Endodermal cell (in vitro differentiated cells): Measurements from ENCODE around the gene TIPARP. TPM values are rescaled to one million over a fixed set of nuclear protein-coding genes. Genes with fewer than 3 reads are reported as not detected.

Experiments used
- DNase-seq: peaks from one replicate; pipeline ENCODE4 v3.0.0-alpha.2; 2017
- H3K27ac ChIP-seq: 2 replicates; pipeline ENCODE4 v1.5.1; 2013; ENCODE audit warnings: mild to moderate bottlenecking, low read depth, low read length, moderate library complexity
- H3K27me3 ChIP-seq: 2 replicates; pipeline ENCODE4 v1.6.1; 2013; ENCODE audit warnings: mild to moderate bottlenecking, low read length, moderate library complexity; ENCODE audit not compliant: insufficient read depth, control insufficient read depth, poor library complexity, severe bottlenecking
- H3K36me3 ChIP-seq: 2 replicates; pipeline ENCODE4 v1.7.0; 2013; ENCODE audit warnings: mild to moderate bottlenecking, low read length, moderate library complexity; ENCODE audit not compliant: control insufficient read depth, insufficient read depth
- H3K4me1 ChIP-seq: one replicate; pipeline ENCODE4 v1.7.0; 2013; ENCODE audit warnings: low read length; ENCODE audit not compliant: control insufficient read depth, insufficient read depth
- H3K4me3 ChIP-seq: 2 replicates; pipeline ENCODE4 v1.5.1; 2013; ENCODE audit warnings: mild to moderate bottlenecking, low read length, moderate library complexity
- H3K9ac ChIP-seq: 2 replicates; pipeline ENCODE4 v1.6.1; 2013; ENCODE audit warnings: mild to moderate bottlenecking, low read length, moderate library complexity; ENCODE audit not compliant: poor library complexity, severe bottlenecking; ENCODE audit errors: extremely low read depth
- H3K9me3 ChIP-seq: 2 replicates; pipeline ENCODE4 v1.6.1; 2013; ENCODE audit warnings: mild to moderate bottlenecking, low read length, moderate library complexity; ENCODE audit not compliant: control insufficient read depth
- H3K27ac Mint-ChIP-seq: 2 replicates; pipeline ENCODE4 v1.8.0; 2020; ENCODE audit warnings: mixed read lengths
- H3K27me3 Mint-ChIP-seq: 2 replicates; pipeline ENCODE4 v1.8.0; 2021; ENCODE audit warnings: mild to moderate bottlenecking, mixed read lengths; ENCODE audit not compliant: insufficient read depth
- H3K36me3 Mint-ChIP-seq: 2 replicates; pipeline ENCODE4 v1.8.0; 2020; ENCODE audit warnings: low read depth, mixed read lengths
- H3K4me1 Mint-ChIP-seq: 2 replicates; pipeline ENCODE4 v1.8.0; 2020; ENCODE audit warnings: mixed read lengths
- H3K4me3 Mint-ChIP-seq: 2 replicates; pipeline ENCODE4 v1.8.0; 2020; ENCODE audit warnings: mild to moderate bottlenecking, moderate library complexity, mixed read lengths
- H3K9me3 Mint-ChIP-seq: 2 replicates; pipeline ENCODE4 v1.8.0; 2020; ENCODE audit warnings: mild to moderate bottlenecking, mixed read lengths
- CTCF ChIP-seq: fragments of 200-600 bp; sonication (generic); conservative IDR thresholded peaks from 2 replicates; pipeline ENCODE4 v1.5.0; 2021; ENCODE audit warnings: antibody characterized with exemption, mild to moderate bottlenecking
- WGBS, 2 experiments: methylation state at CpG; one replicate each; pipeline versions ENCODE4 v1.1.5 to v1.1.7; 2013; ENCODE audit warnings: missing lambda C conversion rate in 2 of 2, mixed read lengths in 1 of 2; ENCODE audit not compliant: insufficient coverage in 1 of 2, insufficient read length in 1 of 2; 5-methylcytosine and 5-hydroxymethylcytosine counted together
- long read RNA-seq, 4 experiments: library from polyadenylated mRNA in 2 of 4; library from RNA in 1 of 4; library from capped mRNA in 1 of 4; stranded (forward) in 3 of 4; unstranded in 1 of 4; transcript quantifications; one replicate each; pipeline ENCODE4 v2.0.0, GENCODE V29; 2020 to 2021; ENCODE audit warnings: inconsistent platforms in 1 of 4
- polyA plus RNA-seq, 2 experiments: library from polyadenylated mRNA; stranded (reverse); fragments of 50-300 nt; gene quantifications; one replicate each; pipeline ENCODE4 v1.2.3, GENCODE V29; 2013
- total RNA-seq, 2 donors: library from RNA; stranded (reverse); fragmentation: NEBNext Ultra II Directional in 1 of 2; extraction: Animal tissue kit (Norgen Biotek cat#: 25700) in 1 of 2; gene quantifications; 2 replicates in 1 of 2; 3 replicates in 1 of 2; pipeline ENCODE4 v1.2.1, GENCODE V29; 2021

Gene TIPARP, protein sequence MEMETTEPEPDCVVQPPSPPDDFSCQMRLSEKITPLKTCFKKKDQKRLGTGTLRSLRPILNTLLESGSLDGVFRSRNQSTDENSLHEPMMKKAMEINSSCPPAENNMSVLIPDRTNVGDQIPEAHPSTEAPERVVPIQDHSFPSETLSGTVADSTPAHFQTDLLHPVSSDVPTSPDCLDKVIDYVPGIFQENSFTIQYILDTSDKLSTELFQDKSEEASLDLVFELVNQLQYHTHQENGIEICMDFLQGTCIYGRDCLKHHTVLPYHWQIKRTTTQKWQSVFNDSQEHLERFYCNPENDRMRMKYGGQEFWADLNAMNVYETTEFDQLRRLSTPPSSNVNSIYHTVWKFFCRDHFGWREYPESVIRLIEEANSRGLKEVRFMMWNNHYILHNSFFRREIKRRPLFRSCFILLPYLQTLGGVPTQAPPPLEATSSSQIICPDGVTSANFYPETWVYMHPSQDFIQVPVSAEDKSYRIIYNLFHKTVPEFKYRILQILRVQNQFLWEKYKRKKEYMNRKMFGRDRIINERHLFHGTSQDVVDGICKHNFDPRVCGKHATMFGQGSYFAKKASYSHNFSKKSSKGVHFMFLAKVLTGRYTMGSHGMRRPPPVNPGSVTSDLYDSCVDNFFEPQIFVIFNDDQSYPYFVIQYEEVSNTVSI
- 10 to 100 TPM; 27.1 to 34.3 TPM for total RNA-seq
- polyA plus RNA-seq (2013, experiment 1 of 2) = 14.8 TPM
- 14.7 TPM for polyA plus RNA-seq (2013, experiment 2 of 2)
- long read RNA-seq, experiment 1, full-length matches to known transcripts = 3 of 5 reads
- long read RNA-seq, experiment 1, partial matches to known transcripts = 1 of 5 reads
- long read RNA-seq, experiment 1, other reads (novel, unspliced or antisense) = 1 of 5 reads
- long read RNA-seq, experiment 2, full-length matches to known transcripts = 8 of 10 reads
- long read RNA-seq, experiment 2, partial matches to known transcripts = 1 of 10 reads
- long read RNA-seq, experiment 2, other reads (novel, unspliced or antisense) = 1 of 10 reads
- long read RNA-seq, experiment 3, full-length matches to known transcripts = 6 of 36 reads
- long read RNA-seq, experiment 3, partial matches to known transcripts = 30 of 36 reads
- long read RNA-seq, experiment 3, other reads (novel, unspliced or antisense) = 0 of 36 reads
- long read RNA-seq, experiment 4, full-length matches to known transcripts = 1 of 3 reads
- long read RNA-seq, experiment 4, partial matches to known transcripts = 1 of 3 reads
- long read RNA-seq, experiment 4, other reads (novel, unspliced or antisense) = 1 of 3 reads

- Mint-ChIP-seq H3K4me3 (peak within 1 kb of the TSS; percentile 91), H3K4me1 (peaks cover 35% of the 10 kb centered on the region), H3K36me3 (peaks cover 14% of the 10 kb centered on the region), H3K27me3 (peaks cover 18% of the 10 kb centered on the region), H3K9me3 (no peaks in the 10 kb centered on the region), H3K27ac (peak within 1 kb of the TSS; percentile 98)
- peaks cover 4% of the 10 kb centered on the region for H3K4me1 ChIP-seq
- DNase-seq = peak; percentile 98
- no peaks in the 10 kb centered on the region for H3K9me3 ChIP-seq
- H3K27me3 ChIP-seq = no peaks in the 10 kb centered on the region
- peak; percentile 90 for TF ChIP-seq CTCF
- peaks cover 19% of the 10 kb centered on the region for H3K36me3 ChIP-seq
- H3K9ac ChIP-seq = peak within 1 kb of the TSS; percentile 90
- peak within 1 kb of the TSS; percentile 83 for H3K27ac ChIP-seq
- WGBS, 2 experiments = 0% methylated on average over 31 to 105 of the region's 105 CpGs
- H3K4me3 ChIP-seq = peak within 1 kb of the TSS; percentile 92
These were observed at the start of gene TIPARP for GRCh38 chr3:156674046-156674910. Gene TIPARP, plus strand, starts transcription at chr3:156674590. Its CDS starts 3,108 bp downstream, at chr3:156677698.

GRCh38 chr3:156626104-156626503, 48.3 kb upstream of the TIPARP start:
- H3K36me3 ChIP-seq = no peaks in the 10 kb centered on the region
- 93 to 94% methylated on average over 4 to 5 of the region's 5 CpGs for WGBS, 2 experiments
- Mint-ChIP-seq H3K27ac (no peak overlapping the region), H3K9me3 (no peaks in the 10 kb centered on the region), H3K4me1 (peaks cover 45% of the 10 kb centered on the region), H3K4me3 (no peak overlapping the region), H3K36me3 (no peaks in the 10 kb centered on the region), H3K27me3 (no peaks in the 10 kb centered on the region)
- H3K27ac ChIP-seq = no peak overlapping the region
- no peaks in the 10 kb centered on the region for H3K9me3 ChIP-seq
- no peak overlapping the region for H3K4me3 ChIP-seq
- H3K4me1 ChIP-seq = peaks cover 41% of the 10 kb centered on the region
- H3K9ac ChIP-seq = no peak overlapping the region
- no peaks in the 10 kb centered on the region for H3K27me3 ChIP-seq
- DNase-seq = no peak
- no peak for TF ChIP-seq CTCF
